ENCODE data around the gene JCAD.

GRCh38 chr10:30022590-30022989 lies 36.8 kb downstream of the JCAD start:
- no peak for TF ChIP-seq CTCF (IDR thresholded peaks at IDR 0.05; ENCODE audit: insufficient read depth, low read depth, low read length)
- no peak for TF ChIP-seq EZH2 (IDR thresholded peaks at IDR 0.05; ENCODE audit: insufficient read depth, low read length)

Data from astrocyte (in vitro differentiated cells and primary cell).